Kidney epithelial cell (primary cell): ENCODE measurements around the gene SCLT1. TPM values are rescaled to one million over a fixed set of nuclear protein-coding genes. Genes with fewer than 3 reads are reported as not detected.

ENCODE experiments used
- DNase-seq: peaks from one replicate; pipeline ENCODE4 v3.0.0-alpha.2; 2010; ENCODE audit warnings: low read depth
- H3K27me3 ChIP-seq: 2 replicates; pipeline ENCODE4 v1.6.0; 2011; ENCODE audit warnings: low read length; ENCODE audit not compliant: control insufficient read depth, insufficient read depth
- H3K36me3 ChIP-seq: 2 replicates; pipeline ENCODE4 v1.5.1; 2011; ENCODE audit warnings: low read length; ENCODE audit not compliant: control insufficient read depth, insufficient read depth
- H3K4me3 ChIP-seq: 2 replicates; pipeline ENCODE4 v1.5.1; 2011; ENCODE audit warnings: low read depth, mild to moderate bottlenecking, control low read depth, low read length
- CTCF ChIP-seq: IDR thresholded peaks from 2 replicates; pipeline ENCODE4 v1.5.1; 2011; ENCODE audit warnings: mild to moderate bottlenecking, moderate library complexity, low read length, control low read depth, inconsistent platforms; ENCODE audit not compliant: insufficient read depth, poor library complexity, severe bottlenecking
- total RNA-seq: library from RNA; depleted of rRNA; stranded (reverse); fragments of >200 nt; gene quantifications from 2 replicates; pipeline ENCODE4 v1.2.3, GENCODE V29; 2015

SCLT1 gene
- total RNA-seq, 1 donor from 2014 or later = 6.5 TPM

GRCh38 chr4:128854433-128854832 is 238.9 kb downstream of the SCLT1 start:
- Histone ChIP-seq H3K36me3 (peaks cover 7% of the 10 kb centered on the region), H3K4me3 (no peak overlapping the region), H3K27me3 (no peaks in the 10 kb centered on the region)
- DNase-seq = no peak
- TF ChIP-seq CTCF = no peak

- H3K4me3 ChIP-seq = no peak overlapping the region
- DNase-seq = no peak
- TF ChIP-seq CTCF = no peak
Observed at GRCh38 chr4:128853741-128854140, 239.6 kb downstream of the SCLT1 start.

GRCh38 chr4:128850252-128850651 is 243.1 kb downstream of the SCLT1 start:
- Histone ChIP-seq H3K4me3 (no peak overlapping the region), H3K27me3 (no peaks in the 10 kb centered on the region), H3K36me3 (peaks cover 4% of the 10 kb centered on the region)
- TF ChIP-seq CTCF = no peak
- DNase-seq = no peak

More at GRCh38 chr4:128853741-128854140, 239.6 kb downstream of the SCLT1 start:
- Histone ChIP-seq H3K36me3 (peaks cover 5% of the 10 kb centered on the region), H3K27me3 (no peaks in the 10 kb centered on the region)

GRCh38 chr4:128848461-128848860 is 244.9 kb downstream of the SCLT1 start:
- DNase-seq = no peak
- TF ChIP-seq CTCF = no peak
- no peak overlapping the region for H3K4me3 ChIP-seq
- no peaks in the 10 kb centered on the region for H3K27me3 ChIP-seq
- peaks cover 4% of the 10 kb centered on the region for H3K36me3 ChIP-seq

- Histone ChIP-seq H3K36me3 (peaks cover 4% of the 10 kb centered on the region), H3K4me3 (no peak overlapping the region), H3K27me3 (no peaks in the 10 kb centered on the region)
- TF ChIP-seq CTCF = no peak
- DNase-seq = no peak
Observed at GRCh38 chr4:128847082-128847724, 246.1 kb downstream of the SCLT1 start.

GRCh38 chr4:128846063-128846462 is 247.3 kb downstream of the SCLT1 start:
- Histone ChIP-seq H3K27me3 (no peaks in the 10 kb centered on the region), H3K4me3 (no peak overlapping the region), H3K36me3 (peaks cover 2% of the 10 kb centered on the region)
- TF ChIP-seq CTCF = no peak
- DNase-seq = no peak
